ENCODE measurements around the gene TRPM2. TPM values are rescaled to one million over a fixed set of nuclear protein-coding genes. Genes with fewer than 3 reads are reported as not detected.

TRPM2 gene
- polyA plus RNA-seq, 12 donors = 0.60 to 2.2 (median 1.4) TPM; not detected in 2

- no peak for DNase-seq
These were observed 21.3 kb downstream of the TRPM2 start for GRCh38 chr21:44374601-44375280.

- no peak for DNase-seq
These were observed 21.8 kb downstream of the TRPM2 start for GRCh38 chr21:44375281-44375651.

GRCh38 chr21:44375761-44376241 lies 22.4 kb downstream of the TRPM2 start:
- DNase-seq = no peak

- DNase-seq = no peak
These were observed 23.2 kb downstream of the TRPM2 start for GRCh38 chr21:44376606-44377005.

- DNase-seq = no peak
These were observed 23.9 kb downstream of the TRPM2 start for GRCh38 chr21:44377201-44377921.

- no peak for DNase-seq
These were observed 24.7 kb downstream of the TRPM2 start for GRCh38 chr21:44377922-44378645.

GRCh38 chr21:44378646-44379514 lies 25.5 kb downstream of the TRPM2 start:
- no peak for DNase-seq

- DNase-seq = no peak
These were observed 26.1 kb downstream of the TRPM2 start for GRCh38 chr21:44379515-44379848.

GRCh38 chr21:44379991-44380865 lies 26.8 kb downstream of the TRPM2 start:
- no peak for DNase-seq

GRCh38 chr21:44380876-44381275 lies 27.5 kb downstream of the TRPM2 start:
- no peak for DNase-seq

GRCh38 chr21:44381874-44382273 lies 28.5 kb downstream of the TRPM2 start:
- DNase-seq = no peak

- no peak for DNase-seq
These were observed 29.1 kb downstream of the TRPM2 start for GRCh38 chr21:44382536-44382935.

- DNase-seq = no peak
These were observed 29.8 kb downstream of the TRPM2 start for GRCh38 chr21:44383216-44383615.

- DNase-seq = no peak
These were observed 31.5 kb downstream of the TRPM2 start for GRCh38 chr21:44384968-44385367.

GRCh38 chr21:44389335-44389734 lies 35.9 kb downstream of the TRPM2 start:
- no peak for DNase-seq

- no peak for DNase-seq
These were observed 37.5 kb downstream of the TRPM2 start for GRCh38 chr21:44390886-44391285.

- peak; percentile 17 for DNase-seq
These were observed 38.1 kb downstream of the TRPM2 start for GRCh38 chr21:44391345-44392091.

- no peak for DNase-seq
These were observed 38.8 kb downstream of the TRPM2 start for GRCh38 chr21:44392185-44392584.

GRCh38 chr21:44392916-44393315 lies 39.5 kb downstream of the TRPM2 start:
- no peak for DNase-seq

- DNase-seq = no peak
These were observed 41.3 kb downstream of the TRPM2 start for GRCh38 chr21:44394733-44395132.
